ENCODE data around the gene DCAF6.

The DCAF6 gene

GRCh38 chr1:167983797-167984420, 47.4 kb downstream of the DCAF6 start:
- H3K4me1 ChIP-seq (ENCODE audit: control insufficient read depth, insufficient read depth, low read length), result no peaks in the 10 kb centered on the region
- no peaks in the 10 kb centered on the region for H3K36me3 ChIP-seq (ENCODE audit: control insufficient read depth, insufficient read depth, low read length)
- H3K9me3 ChIP-seq (ENCODE audit: control insufficient read depth, low read length), result no peaks in the 10 kb centered on the region

GRCh38 chr1:167984886-167985489, 48.5 kb downstream of the DCAF6 start:
- Histone ChIP-seq H3K9me3 (ENCODE audit: control insufficient read depth, low read length) (no peaks in the 10 kb centered on the region), H3K9ac (ENCODE audit: low read length) (no peak overlapping the region), H3K36me3 (ENCODE audit: control insufficient read depth, insufficient read depth, low read length) (no peaks in the 10 kb centered on the region), H3K4me1 (ENCODE audit: control insufficient read depth, insufficient read depth, low read length) (no peaks in the 10 kb centered on the region), H3K4me3 (ENCODE audit: low read length) (no peak overlapping the region), H3K27me3 (ENCODE audit: control insufficient read depth, insufficient read depth, low read length) (no peaks in the 10 kb centered on the region)

More at GRCh38 chr1:167983797-167984420, 47.4 kb downstream of the DCAF6 start:
- no peaks in the 10 kb centered on the region for H3K27me3 ChIP-seq (ENCODE audit: control insufficient read depth, insufficient read depth, low read length)
- no peak overlapping the region for H3K9ac ChIP-seq (ENCODE audit: low read length)
- no peak overlapping the region for H3K4me3 ChIP-seq (ENCODE audit: low read length)

- Histone ChIP-seq H3K9me3 (ENCODE audit: control insufficient read depth, low read length) (no peaks in the 10 kb centered on the region), H3K36me3 (ENCODE audit: control insufficient read depth, insufficient read depth, low read length) (no peaks in the 10 kb centered on the region), H3K4me3 (ENCODE audit: low read length) (no peak overlapping the region), H3K9ac (ENCODE audit: low read length) (no peak overlapping the region), H3K27me3 (ENCODE audit: control insufficient read depth, insufficient read depth, low read length) (no peaks in the 10 kb centered on the region), H3K4me1 (ENCODE audit: control insufficient read depth, insufficient read depth, low read length) (no peaks in the 10 kb centered on the region)
Measured at GRCh38 chr1:167987174-167987573, 50.7 kb downstream of the DCAF6 start.

DNA sequence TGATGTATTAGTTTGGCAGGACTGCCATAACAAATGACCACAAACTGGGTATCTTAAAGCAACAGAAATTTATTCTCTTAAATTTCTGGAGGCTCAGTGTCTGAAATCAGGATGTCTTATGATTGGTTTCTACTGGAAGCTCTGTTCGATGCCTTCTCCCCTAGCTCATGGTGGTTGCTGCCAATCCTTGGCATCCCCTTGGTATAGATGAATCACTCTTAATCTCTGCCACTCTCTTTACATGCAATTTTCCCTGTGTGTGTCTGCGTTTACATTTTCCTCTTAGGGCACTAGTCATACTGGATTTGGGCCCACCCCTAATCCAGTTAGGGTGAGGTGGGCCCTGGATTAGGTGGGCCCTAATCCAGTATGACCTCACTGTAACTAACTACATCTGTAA, 55.1 kb downstream of the DCAF6 start:
- no peak overlapping the region for H3K9ac ChIP-seq (ENCODE audit: low read length)
- no peaks in the 10 kb centered on the region for H3K9me3 ChIP-seq (ENCODE audit: control insufficient read depth, low read length)
- no peaks in the 10 kb centered on the region for H3K4me1 ChIP-seq (ENCODE audit: control insufficient read depth, insufficient read depth, low read length)
- H3K27me3 ChIP-seq (ENCODE audit: control insufficient read depth, insufficient read depth, low read length), result no peaks in the 10 kb centered on the region
- H3K36me3 ChIP-seq (ENCODE audit: control insufficient read depth, insufficient read depth, low read length), result no peaks in the 10 kb centered on the region
- H3K4me3 ChIP-seq (ENCODE audit: low read length), result no peak overlapping the region

DNA sequence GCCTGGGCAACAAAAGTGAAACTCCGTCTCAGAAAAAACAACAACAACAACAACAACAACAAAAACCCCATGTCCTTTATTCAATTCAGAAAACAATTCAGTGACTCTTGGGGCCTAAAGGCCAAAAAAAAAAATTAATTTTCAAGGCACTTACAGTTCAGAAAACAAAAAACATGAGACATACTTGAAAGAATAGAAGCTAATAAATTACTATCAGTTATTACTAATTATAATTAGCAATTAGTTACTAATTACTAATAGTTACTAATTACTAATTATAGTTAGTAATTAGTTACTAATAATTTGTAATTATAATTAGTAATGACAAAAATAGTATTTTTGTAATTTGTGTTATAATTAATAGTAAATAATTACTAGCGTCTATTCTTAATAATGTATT, 57.2 kb downstream of the DCAF6 start:
- Histone ChIP-seq H3K9ac (ENCODE audit: low read length) (no peak overlapping the region), H3K4me3 (ENCODE audit: low read length) (no peak overlapping the region), H3K4me1 (ENCODE audit: control insufficient read depth, insufficient read depth, low read length) (no peaks in the 10 kb centered on the region), H3K27me3 (ENCODE audit: control insufficient read depth, insufficient read depth, low read length) (no peaks in the 10 kb centered on the region), H3K36me3 (ENCODE audit: control insufficient read depth, insufficient read depth, low read length) (no peaks in the 10 kb centered on the region), H3K9me3 (ENCODE audit: control insufficient read depth, low read length) (no peaks in the 10 kb centered on the region)

- no peaks in the 10 kb centered on the region for H3K4me1 ChIP-seq (ENCODE audit: control insufficient read depth, insufficient read depth, low read length)
- H3K4me3 ChIP-seq (ENCODE audit: low read length), result no peak overlapping the region
- no peaks in the 10 kb centered on the region for H3K36me3 ChIP-seq (ENCODE audit: control insufficient read depth, insufficient read depth, low read length)
- no peaks in the 10 kb centered on the region for H3K27me3 ChIP-seq (ENCODE audit: control insufficient read depth, insufficient read depth, low read length)
- H3K9ac ChIP-seq (ENCODE audit: low read length), result no peak overlapping the region
- no peaks in the 10 kb centered on the region for H3K9me3 ChIP-seq (ENCODE audit: control insufficient read depth, low read length)
Measured at GRCh38 chr1:167994560-167994959, 58.1 kb downstream of the DCAF6 start.

GRCh38 chr1:167995038-167995437, 58.6 kb downstream of the DCAF6 start:
- Histone ChIP-seq H3K9ac (ENCODE audit: low read length) (no peak overlapping the region), H3K9me3 (ENCODE audit: control insufficient read depth, low read length) (no peaks in the 10 kb centered on the region), H3K4me1 (ENCODE audit: control insufficient read depth, insufficient read depth, low read length) (no peaks in the 10 kb centered on the region), H3K4me3 (ENCODE audit: low read length) (no peak overlapping the region), H3K36me3 (ENCODE audit: control insufficient read depth, insufficient read depth, low read length) (no peaks in the 10 kb centered on the region), H3K27me3 (ENCODE audit: control insufficient read depth, insufficient read depth, low read length) (no peaks in the 10 kb centered on the region)

GRCh38 chr1:167996266-167996665, 59.8 kb downstream of the DCAF6 start:
- Histone ChIP-seq H3K36me3 (ENCODE audit: control insufficient read depth, insufficient read depth, low read length) (no peaks in the 10 kb centered on the region), H3K9ac (ENCODE audit: low read length) (no peak overlapping the region), H3K4me1 (ENCODE audit: control insufficient read depth, insufficient read depth, low read length) (no peaks in the 10 kb centered on the region), H3K4me3 (ENCODE audit: low read length) (no peak overlapping the region), H3K27me3 (ENCODE audit: control insufficient read depth, insufficient read depth, low read length) (no peaks in the 10 kb centered on the region), H3K9me3 (ENCODE audit: control insufficient read depth, low read length) (no peaks in the 10 kb centered on the region)

GRCh38 chr1:167997037-167997575, 60.6 kb downstream of the DCAF6 start:
- Histone ChIP-seq H3K36me3 (ENCODE audit: control insufficient read depth, insufficient read depth, low read length) (no peaks in the 10 kb centered on the region), H3K4me1 (ENCODE audit: control insufficient read depth, insufficient read depth, low read length) (no peaks in the 10 kb centered on the region), H3K9me3 (ENCODE audit: control insufficient read depth, low read length) (no peaks in the 10 kb centered on the region), H3K27me3 (ENCODE audit: control insufficient read depth, insufficient read depth, low read length) (no peaks in the 10 kb centered on the region), H3K4me3 (ENCODE audit: low read length) (no peak overlapping the region), H3K9ac (ENCODE audit: low read length) (no peak overlapping the region)

GRCh38 chr1:167999877-168000276, 63.4 kb downstream of the DCAF6 start:
- no peaks in the 10 kb centered on the region for H3K9me3 ChIP-seq (ENCODE audit: control insufficient read depth, low read length)
- H3K27me3 ChIP-seq (ENCODE audit: control insufficient read depth, insufficient read depth, low read length), result no peaks in the 10 kb centered on the region
- no peaks in the 10 kb centered on the region for H3K4me1 ChIP-seq (ENCODE audit: control insufficient read depth, insufficient read depth, low read length)
- no peak overlapping the region for H3K9ac ChIP-seq (ENCODE audit: low read length)
- H3K36me3 ChIP-seq (ENCODE audit: control insufficient read depth, insufficient read depth, low read length), result no peaks in the 10 kb centered on the region
- H3K4me3 ChIP-seq (ENCODE audit: low read length), result no peak overlapping the region

- H3K27me3 ChIP-seq (ENCODE audit: control insufficient read depth, insufficient read depth, low read length), result no peaks in the 10 kb centered on the region
- H3K4me1 ChIP-seq (ENCODE audit: control insufficient read depth, insufficient read depth, low read length), result no peaks in the 10 kb centered on the region
Measured at GRCh38 chr1:168000656-168001055, 64.2 kb downstream of the DCAF6 start.

DNA sequence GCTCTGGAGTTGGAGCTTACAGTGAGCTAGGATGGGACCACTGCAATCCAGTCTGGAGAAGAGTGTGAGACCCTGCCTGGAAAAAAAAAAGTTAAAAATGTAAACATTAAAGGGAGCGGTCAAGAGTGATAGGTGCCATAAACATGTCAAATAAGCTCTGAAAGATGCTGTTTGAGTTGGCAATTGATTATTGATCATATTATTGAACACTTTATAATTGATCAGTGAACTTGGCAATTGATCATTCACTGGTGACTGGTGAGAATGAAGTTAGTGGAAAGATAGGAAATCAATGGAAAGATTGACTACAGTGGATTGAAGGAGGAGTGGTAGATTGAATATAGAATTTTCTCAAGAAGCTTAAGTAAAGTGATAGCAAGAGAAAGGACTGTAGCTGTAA, 64.7 kb downstream of the DCAF6 start:
- H3K9me3 ChIP-seq (ENCODE audit: control insufficient read depth, low read length), result no peaks in the 10 kb centered on the region
- no peak overlapping the region for H3K4me3 ChIP-seq (ENCODE audit: low read length)

More at GRCh38 chr1:168000656-168001055, 64.2 kb downstream of the DCAF6 start:
- Histone ChIP-seq H3K4me3 (ENCODE audit: low read length) (no peak overlapping the region), H3K36me3 (ENCODE audit: control insufficient read depth, insufficient read depth, low read length) (no peaks in the 10 kb centered on the region), H3K9ac (ENCODE audit: low read length) (no peak overlapping the region), H3K9me3 (ENCODE audit: control insufficient read depth, low read length) (no peaks in the 10 kb centered on the region)

More for the DNA sequence above, 64.7 kb downstream of the DCAF6 start:
- Histone ChIP-seq H3K27me3 (ENCODE audit: control insufficient read depth, insufficient read depth, low read length) (no peaks in the 10 kb centered on the region), H3K4me1 (ENCODE audit: control insufficient read depth, insufficient read depth, low read length) (no peaks in the 10 kb centered on the region), H3K36me3 (ENCODE audit: control insufficient read depth, insufficient read depth, low read length) (no peaks in the 10 kb centered on the region), H3K9ac (ENCODE audit: low read length) (no peak overlapping the region)
